ENCODE results near the gene LRRC75A.
"Not testable (repeated sequence)": the region's sequence is repeated elsewhere in the genome, so short reads cannot be mapped to it uniquely, and the experiment has no call there.

The LRRC75A gene

GRCh38 chr17:16398270-16399267 is 93.4 kb downstream of the LRRC75A start:
- no peak for TF ChIP-seq CTCF (IDR thresholded peaks at IDR 0.05; ENCODE audit: low read depth, low read length)
- no peak overlapping the region for H3K4me3 ChIP-seq (ENCODE audit: low read depth, low read length)

- not testable (repeated sequence) for H3K4me3 ChIP-seq (ENCODE audit: low read depth, low read length)
These were observed 95.3 kb downstream of the LRRC75A start for GRCh38 chr17:16396693-16397092.

GRCh38 chr17:16395887-16396286 is 96.1 kb downstream of the LRRC75A start:
- H3K4me3 ChIP-seq (ENCODE audit: low read depth, low read length) = not testable (repeated sequence)

- not testable (repeated sequence) for H3K4me3 ChIP-seq (ENCODE audit: low read depth, low read length)
These were observed 99.5 kb downstream of the LRRC75A start for GRCh38 chr17:16392491-16392890.

Measured in WI38 (cell line).